ENCODE results near the gene TMEM208.

- TF ChIP-seq USF2 (CRISPR knock-in tag; IDR thresholded peaks at IDR 0.05) (no peak), CTCF (IDR thresholded peaks at IDR 0.05) (no peak), JAZF1 (CRISPR knock-in tag; IDR thresholded peaks at IDR 0.05) (no peak), TP53 (CRISPR knock-in tag; IDR thresholded peaks at IDR 0.05) (no peak), SP1 (CRISPR knock-in tag; conservative IDR thresholded peaks at IDR 0.05) (no peak), CDX4 (CRISPR knock-in tag; IDR thresholded peaks at IDR 0.05; ENCODE audit: borderline replicate concordance) (no peak)
- TF ChIP-seq, protein P1, sequence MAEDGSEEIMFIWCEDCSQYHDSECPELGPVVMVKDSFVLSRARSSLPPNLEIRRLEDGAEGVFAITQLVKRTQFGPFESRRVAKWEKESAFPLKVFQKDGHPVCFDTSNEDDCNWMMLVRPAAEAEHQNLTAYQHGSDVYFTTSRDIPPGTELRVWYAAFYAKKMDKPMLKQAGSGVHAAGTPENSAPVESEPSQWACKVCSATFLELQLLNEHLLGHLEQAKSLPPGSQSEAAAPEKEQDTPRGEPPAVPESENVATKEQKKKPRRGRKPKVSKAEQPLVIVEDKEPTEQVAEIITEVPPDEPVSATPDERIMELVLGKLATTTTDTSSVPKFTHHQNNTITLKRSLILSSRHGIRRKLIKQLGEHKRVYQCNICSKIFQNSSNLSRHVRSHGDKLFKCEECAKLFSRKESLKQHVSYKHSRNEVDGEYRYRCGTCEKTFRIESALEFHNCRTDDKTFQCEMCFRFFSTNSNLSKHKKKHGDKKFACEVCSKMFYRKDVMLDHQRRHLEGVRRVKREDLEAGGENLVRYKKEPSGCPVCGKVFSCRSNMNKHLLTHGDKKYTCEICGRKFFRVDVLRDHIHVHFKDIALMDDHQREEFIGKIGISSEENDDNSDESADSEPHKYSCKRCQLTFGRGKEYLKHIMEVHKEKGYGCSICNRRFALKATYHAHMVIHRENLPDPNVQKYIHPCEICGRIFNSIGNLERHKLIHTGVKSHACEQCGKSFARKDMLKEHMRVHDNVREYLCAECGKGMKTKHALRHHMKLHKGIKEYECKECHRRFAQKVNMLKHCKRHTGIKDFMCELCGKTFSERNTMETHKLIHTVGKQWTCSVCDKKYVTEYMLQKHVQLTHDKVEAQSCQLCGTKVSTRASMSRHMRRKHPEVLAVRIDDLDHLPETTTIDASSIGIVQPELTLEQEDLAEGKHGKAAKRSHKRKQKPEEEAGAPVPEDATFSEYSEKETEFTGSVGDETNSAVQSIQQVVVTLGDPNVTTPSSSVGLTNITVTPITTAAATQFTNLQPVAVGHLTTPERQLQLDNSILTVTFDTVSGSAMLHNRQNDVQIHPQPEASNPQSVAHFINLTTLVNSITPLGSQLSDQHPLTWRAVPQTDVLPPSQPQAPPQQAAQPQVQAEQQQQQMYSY (CRISPR knock-in tag; IDR thresholded peaks at IDR 0.05): no peak
- TF ChIP-seq, protein P2, sequence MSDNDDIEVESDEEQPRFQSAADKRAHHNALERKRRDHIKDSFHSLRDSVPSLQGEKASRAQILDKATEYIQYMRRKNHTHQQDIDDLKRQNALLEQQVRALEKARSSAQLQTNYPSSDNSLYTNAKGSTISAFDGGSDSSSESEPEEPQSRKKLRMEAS (CRISPR knock-in tag; IDR thresholded peaks at IDR 0.05): no peak
These were observed 26.4 kb upstream of the TMEM208 start for GRCh38 chr16:67200491-67200890.

Measured in WTC11 (cell line).